ENCODE results near the gene TMEM184A.

DNA sequence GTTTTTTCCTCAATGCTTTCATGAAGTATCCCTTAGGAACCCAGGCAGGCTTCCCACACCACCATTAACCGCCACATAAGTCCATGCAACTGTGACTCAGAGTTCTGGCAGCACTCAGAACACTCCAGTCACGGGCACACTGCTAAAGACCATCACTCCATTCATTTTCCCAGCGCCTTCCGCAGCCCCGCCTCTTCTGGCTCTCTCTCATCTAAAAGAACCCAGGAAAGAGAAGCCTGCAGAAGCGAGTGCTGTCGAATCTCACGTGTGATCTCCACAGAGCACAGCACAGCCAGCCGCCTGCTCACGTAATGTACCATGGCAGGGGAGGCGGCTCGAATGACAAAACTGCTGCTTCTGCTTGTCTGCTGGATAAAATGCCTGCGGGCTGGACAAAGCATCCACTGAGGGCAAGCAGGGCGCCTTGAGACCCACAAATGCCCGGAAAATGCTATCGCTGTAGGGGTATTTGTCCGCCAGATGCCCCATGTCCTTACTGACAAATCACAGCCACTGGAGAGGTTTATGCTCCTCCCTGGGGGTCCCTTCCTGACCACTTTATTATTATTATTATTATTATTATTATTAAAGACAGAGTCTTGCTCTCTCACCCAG lies 12.0 kb upstream of the TMEM184A start:
- TF ChIP-seq CTCF (conservative IDR thresholded peaks at IDR 0.05; ENCODE audit: low read depth in 2 of 2) (no peak), EZH2 (IDR thresholded peaks at IDR 0.05; ENCODE audit: low read depth, unreplicated experiment) (no peak), EZH2phosphoT487 (IDR thresholded peaks at IDR 0.05; ENCODE audit: unreplicated experiment) (no peak)
